OCI-LY1 (cell line): ENCODE measurements around the gene COL18A1.

ENCODE experiments used
- H2AFZ ChIP-seq: fragments of 200-600 bp; sonication (generic), shearing (Covaris generic); 2 replicates; pipeline ENCODE4 v1.6.0; 2014; ENCODE audit warnings: antibody characterized with exemption, mild to moderate bottlenecking, low read length
- H3F3A ChIP-seq: fragments of 200-600 bp; sonication (generic), shearing (Covaris generic); 2 replicates; pipeline ENCODE4 v1.6.0; 2014; ENCODE audit warnings: mild to moderate bottlenecking, antibody characterized with exemption, low read length, moderate library complexity; ENCODE audit not compliant: insufficient read depth
- H3K27ac ChIP-seq: fragments of 200-600 bp; sonication (generic); 2 replicates; pipeline ENCODE4 v1.5.1; 2014; ENCODE audit warnings: low read length, mixed run types, mild to moderate bottlenecking, low read depth; ENCODE audit not compliant: poor library complexity, severe bottlenecking
- H3K27me3 ChIP-seq: fragments of 200-600 bp; sonication (generic); 2 replicates; pipeline ENCODE4 v1.6.0; 2014; ENCODE audit warnings: antibody characterized with exemption, mild to moderate bottlenecking, low read length, moderate library complexity; ENCODE audit not compliant: insufficient read depth
- H3K36me3 ChIP-seq: fragments of 200-600 bp; sonication (generic); 2 replicates; pipeline ENCODE4 v1.6.1; 2014; ENCODE audit warnings: mild to moderate bottlenecking, antibody characterized with exemption, low read length, moderate library complexity, mixed read lengths; ENCODE audit not compliant: insufficient read depth
- H3K4me1 ChIP-seq: fragments of 200-600 bp; sonication (generic); 2 replicates; pipeline ENCODE4 v1.5.1; 2014; ENCODE audit warnings: mild to moderate bottlenecking, low read length, moderate library complexity; ENCODE audit not compliant: insufficient read depth, severe bottlenecking
- H3K4me2 ChIP-seq: fragments of 200-600 bp; sonication (generic), shearing (Covaris generic); 2 replicates; pipeline ENCODE4 v1.6.1; 2014; ENCODE audit warnings: low read length
- H3K4me3 ChIP-seq: fragments of 200-600 bp; sonication (generic); 2 replicates; pipeline ENCODE4 v1.5.1; 2014; ENCODE audit warnings: low read length, low read depth, mild to moderate bottlenecking, mixed read lengths; ENCODE audit not compliant: poor library complexity, severe bottlenecking
- H3K79me2 ChIP-seq: fragments of 200-600 bp; shearing (Covaris generic); 2 replicates; pipeline ENCODE4 v1.6.1; 2016; ENCODE audit warnings: mixed run types, low read length, mixed read lengths; ENCODE audit not compliant: insufficient read depth
- H3K9ac ChIP-seq: fragments of 200-600 bp; sonication (generic), shearing (Covaris generic); 2 replicates; pipeline ENCODE4 v1.6.1; 2014; ENCODE audit warnings: mild to moderate bottlenecking, low read length, mixed read lengths
- H3K9me2 ChIP-seq: fragments of 200-600 bp; sonication (generic), shearing (Covaris generic); 2 replicates; pipeline ENCODE4 v1.6.1; 2014; ENCODE audit warnings: low read depth, mild to moderate bottlenecking, low read length, mixed read lengths
- H3K9me3 ChIP-seq: fragments of 200-600 bp; shearing (Covaris generic); 2 replicates; pipeline ENCODE4 v1.6.1; 2014; ENCODE audit warnings: low read length, mixed read lengths
- H4K20me1 ChIP-seq: fragments of 200-600 bp; sonication (generic), shearing (Covaris generic); 2 replicates; pipeline ENCODE4 v1.6.0; 2016; ENCODE audit warnings: mild to moderate bottlenecking, low read length; ENCODE audit not compliant: insufficient read depth
- EZH2 ChIP-seq: fragments of 200-600 bp; sonication (generic), shearing (Covaris generic); IDR thresholded peaks from 2 replicates; pipeline ENCODE4 v1.8.0; 2017; ENCODE audit warnings: borderline replicate concordance, mixed run types, mild to moderate bottlenecking, antibody characterized with exemption, low read length, moderate library complexity, mixed read lengths
- TF ChIP-seq, protein P1 (sequence below): fragments of 200-600 bp; sonication (generic), shearing (Covaris generic); IDR thresholded peaks from 2 replicates; pipeline ENCODE4 v1.5.1; 2017; ENCODE audit warnings: mild to moderate bottlenecking, antibody characterized with exemption, low read length, moderate library complexity, mixed read lengths

The COL18A1 gene

DNA sequence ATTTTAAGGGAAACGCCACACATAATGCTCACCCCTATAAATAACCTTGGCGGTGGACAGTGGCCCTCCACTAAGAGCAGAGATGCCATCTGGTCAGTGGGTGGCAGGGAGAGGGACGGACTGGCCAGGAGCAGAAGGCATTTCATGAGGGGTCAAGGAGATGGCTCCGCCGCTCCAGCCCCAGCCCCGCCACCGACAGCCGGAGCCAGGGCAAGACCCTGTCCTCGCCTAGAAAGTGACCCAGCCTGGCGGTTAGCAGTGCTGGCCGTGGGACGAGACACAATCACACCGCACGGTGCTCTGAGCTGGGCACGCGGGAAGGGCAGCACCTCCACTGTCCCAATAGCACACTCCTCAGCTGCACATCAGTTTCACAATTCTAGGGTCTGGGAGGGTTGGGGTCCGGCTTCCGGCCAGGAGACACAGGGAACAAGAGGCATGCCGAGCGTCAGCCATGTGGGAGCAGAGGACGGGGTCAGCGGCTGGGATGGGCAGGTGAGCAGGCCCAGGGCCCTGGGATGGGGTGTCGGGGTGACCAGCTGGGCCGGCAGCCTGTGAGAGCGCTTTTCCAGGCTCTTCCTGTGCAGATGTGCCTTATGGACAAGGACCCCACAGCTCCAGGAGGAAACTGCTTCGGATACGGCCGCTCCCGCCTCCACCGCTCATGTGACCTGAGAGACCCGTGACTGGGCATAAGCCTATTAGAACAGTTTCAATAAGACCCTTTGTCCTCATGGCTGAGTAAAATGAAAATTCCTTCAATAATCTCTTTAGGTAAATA lies 131.5 kb downstream of the COL18A1 start:
- Histone ChIP-seq H3F3A (no peaks in the 10 kb centered on the region), H3K79me2 (no peaks in the 10 kb centered on the region), H3K27me3 (no peaks in the 10 kb centered on the region), H3K4me2 (no peak overlapping the region), H2AFZ (no peak overlapping the region), H3K27ac (no peak overlapping the region), H3K36me3 (no peaks in the 10 kb centered on the region), H3K9me2 (no peaks in the 10 kb centered on the region), H3K4me3 (no peak overlapping the region), H3K9me3 (no peaks in the 10 kb centered on the region), H3K9ac (no peak overlapping the region), H3K4me1 (peaks cover 7% of the 10 kb centered on the region), H4K20me1 (no peaks in the 10 kb centered on the region)
- TF ChIP-seq, protein P1, sequence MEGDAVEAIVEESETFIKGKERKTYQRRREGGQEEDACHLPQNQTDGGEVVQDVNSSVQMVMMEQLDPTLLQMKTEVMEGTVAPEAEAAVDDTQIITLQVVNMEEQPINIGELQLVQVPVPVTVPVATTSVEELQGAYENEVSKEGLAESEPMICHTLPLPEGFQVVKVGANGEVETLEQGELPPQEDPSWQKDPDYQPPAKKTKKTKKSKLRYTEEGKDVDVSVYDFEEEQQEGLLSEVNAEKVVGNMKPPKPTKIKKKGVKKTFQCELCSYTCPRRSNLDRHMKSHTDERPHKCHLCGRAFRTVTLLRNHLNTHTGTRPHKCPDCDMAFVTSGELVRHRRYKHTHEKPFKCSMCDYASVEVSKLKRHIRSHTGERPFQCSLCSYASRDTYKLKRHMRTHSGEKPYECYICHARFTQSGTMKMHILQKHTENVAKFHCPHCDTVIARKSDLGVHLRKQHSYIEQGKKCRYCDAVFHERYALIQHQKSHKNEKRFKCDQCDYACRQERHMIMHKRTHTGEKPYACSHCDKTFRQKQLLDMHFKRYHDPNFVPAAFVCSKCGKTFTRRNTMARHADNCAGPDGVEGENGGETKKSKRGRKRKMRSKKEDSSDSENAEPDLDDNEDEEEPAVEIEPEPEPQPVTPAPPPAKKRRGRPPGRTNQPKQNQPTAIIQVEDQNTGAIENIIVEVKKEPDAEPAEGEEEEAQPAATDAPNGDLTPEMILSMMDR = no peak
- TF ChIP-seq EZH2 = no peak

DNA sequence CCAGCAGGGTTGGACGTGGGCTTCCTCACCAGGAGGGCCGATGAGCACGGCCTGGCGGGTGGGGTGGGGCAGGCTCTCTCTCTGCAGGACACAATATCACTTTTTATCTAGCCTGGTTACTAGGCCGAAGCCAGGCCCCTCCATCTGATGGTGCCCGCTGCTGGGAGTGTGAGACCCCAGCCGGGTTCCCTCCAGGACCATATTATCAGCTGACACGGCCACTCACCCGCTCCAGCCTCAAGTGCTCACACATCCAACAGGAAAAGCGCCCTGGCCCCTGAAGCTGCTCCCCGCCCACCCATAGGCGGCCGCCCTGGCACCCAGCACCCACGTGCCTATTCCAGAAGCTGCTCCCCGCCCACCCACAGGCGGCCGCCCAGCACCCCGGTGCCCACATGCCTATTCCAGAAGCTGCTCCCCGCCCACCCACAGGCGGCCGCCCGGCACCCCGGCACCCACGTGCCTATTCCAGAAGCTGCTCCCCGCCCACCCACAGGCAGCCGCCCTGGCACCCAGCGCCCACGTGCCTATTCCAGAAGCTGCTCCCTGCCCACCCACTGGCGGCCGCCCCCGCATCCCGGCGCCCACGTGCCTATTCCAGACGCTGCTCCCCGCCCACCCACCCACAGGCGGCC lies 132.3 kb downstream of the COL18A1 start:
- H4K20me1 ChIP-seq = no peaks in the 10 kb centered on the region
- no peaks in the 10 kb centered on the region for H3K79me2 ChIP-seq
- H3K27me3 ChIP-seq = no peaks in the 10 kb centered on the region
- H3K4me1 ChIP-seq = peaks cover 7% of the 10 kb centered on the region
- H3K4me2 ChIP-seq = no peak overlapping the region
- H2AFZ ChIP-seq = no peak overlapping the region
- no peaks in the 10 kb centered on the region for H3K9me2 ChIP-seq
- no peak overlapping the region for H3K9ac ChIP-seq
- no peak overlapping the region for H3K4me3 ChIP-seq
- H3K36me3 ChIP-seq = no peaks in the 10 kb centered on the region
- H3F3A ChIP-seq = no peaks in the 10 kb centered on the region
- no peak for TF ChIP-seq EZH2
- TF ChIP-seq, protein P1 = no peak
- H3K27ac ChIP-seq = no peak overlapping the region
- no peaks in the 10 kb centered on the region for H3K9me3 ChIP-seq

DNA sequence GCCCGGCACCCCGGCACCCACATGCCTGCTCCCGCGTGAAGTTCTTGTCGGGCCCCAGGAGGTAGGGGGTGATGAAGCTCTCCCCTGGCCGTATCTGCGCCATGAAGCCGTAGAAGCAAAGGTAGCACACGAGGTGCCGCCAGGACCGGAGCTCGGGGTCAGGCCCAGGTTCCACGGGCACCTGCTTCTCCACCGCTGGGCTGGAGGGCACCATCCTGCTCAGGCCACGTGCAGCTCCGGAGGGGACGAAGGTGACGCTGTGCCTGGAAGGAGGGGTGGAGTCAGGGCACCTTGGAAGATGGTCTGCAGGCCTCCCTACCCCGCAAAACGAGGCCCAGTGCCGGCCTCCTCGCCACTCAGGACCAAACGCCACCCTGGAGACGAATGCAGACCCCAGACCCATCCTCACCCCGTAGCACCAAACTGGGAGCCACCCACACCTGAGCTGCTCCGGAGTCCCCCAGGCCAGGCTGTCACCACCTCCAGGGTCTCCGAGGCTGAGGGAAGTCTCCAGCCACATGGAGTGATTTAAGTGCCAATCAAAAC lies 132.9 kb downstream of the COL18A1 start:
- H3K36me3 ChIP-seq = no peaks in the 10 kb centered on the region
- no peaks in the 10 kb centered on the region for H3K9me2 ChIP-seq
- no peak overlapping the region for H2AFZ ChIP-seq
- no peaks in the 10 kb centered on the region for H3K9me3 ChIP-seq
- no peaks in the 10 kb centered on the region for H4K20me1 ChIP-seq
- no peak overlapping the region for H3K4me2 ChIP-seq
- no peak overlapping the region for H3K4me3 ChIP-seq
- no peaks in the 10 kb centered on the region for H3K79me2 ChIP-seq
- H3F3A ChIP-seq = no peaks in the 10 kb centered on the region
- no peak overlapping the region for H3K9ac ChIP-seq
- no peaks in the 10 kb centered on the region for H3K27me3 ChIP-seq
- H3K4me1 ChIP-seq = peaks cover 7% of the 10 kb centered on the region
- H3K27ac ChIP-seq = no peak overlapping the region
- TF ChIP-seq, protein P1 = no peak
- TF ChIP-seq EZH2 = no peak
